WERI-Rb-1 (cell line): Measurements from ENCODE around the gene FTO.

Source experiments
- DNase-seq: peaks from one replicate; pipeline ENCODE4 v3.0.0-alpha.2; 2020
- H3K27ac ChIP-seq: fragments of 250-450 bp; sonication (Bioruptor Pico); 2 replicates; pipeline ENCODE4 v1.5.1; 2020; ENCODE audit warnings: mild to moderate bottlenecking, moderate library complexity
- H3K27me3 ChIP-seq: fragments of 250-450 bp; sonication (Bioruptor Pico); 2 replicates; pipeline ENCODE4 v1.5.1; 2021; ENCODE audit warnings: mild to moderate bottlenecking, low read depth, moderate library complexity; ENCODE audit not compliant: insufficient read depth, severe bottlenecking
- H3K36me3 ChIP-seq: fragments of 250-450 bp; sonication (Bioruptor Pico); 2 replicates; pipeline ENCODE4 v1.5.1; 2020; ENCODE audit warnings: mild to moderate bottlenecking, moderate library complexity
- H3K4me3 ChIP-seq: 2 replicates; pipeline ENCODE4 v1.5.1; 2011; ENCODE audit warnings: low read depth, mild to moderate bottlenecking, control low read depth, low read length
- H3K9me3 ChIP-seq: fragments of 250-450 bp; sonication (Bioruptor Pico); 2 replicates; pipeline ENCODE4 v1.5.1; 2021; ENCODE audit warnings: mild to moderate bottlenecking, moderate library complexity; ENCODE audit not compliant: severe bottlenecking
- TF ChIP-seq, protein P1 (sequence below): IDR thresholded peaks from 2 replicates; pipeline ENCODE4 v1.5.1; 2011; ENCODE audit warnings: low read depth, mild to moderate bottlenecking, control low read depth, inconsistent platforms, low read length

FTO gene

DNA sequence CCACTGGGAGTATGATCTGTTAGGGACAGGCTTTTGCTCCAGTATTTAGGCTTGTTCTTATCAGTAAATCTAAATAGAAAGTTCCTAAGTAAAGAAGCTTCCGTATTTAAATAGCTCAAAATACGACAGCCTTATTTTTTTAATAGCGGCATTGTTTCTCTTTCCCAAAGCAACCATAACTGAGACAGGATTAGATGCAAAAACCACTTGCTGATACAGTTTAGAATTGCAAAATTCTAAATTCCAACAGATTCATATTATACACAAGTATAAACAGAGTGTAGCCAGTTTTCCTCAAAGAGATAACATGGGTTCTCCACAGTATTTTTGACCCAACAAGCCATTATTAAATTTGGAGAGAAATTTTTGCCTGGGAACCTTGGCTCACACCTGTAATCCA is 276.7 kb downstream of the FTO start:
- H3K27me3 ChIP-seq, result no peaks in the 10 kb centered on the region
- TF ChIP-seq, protein P1, sequence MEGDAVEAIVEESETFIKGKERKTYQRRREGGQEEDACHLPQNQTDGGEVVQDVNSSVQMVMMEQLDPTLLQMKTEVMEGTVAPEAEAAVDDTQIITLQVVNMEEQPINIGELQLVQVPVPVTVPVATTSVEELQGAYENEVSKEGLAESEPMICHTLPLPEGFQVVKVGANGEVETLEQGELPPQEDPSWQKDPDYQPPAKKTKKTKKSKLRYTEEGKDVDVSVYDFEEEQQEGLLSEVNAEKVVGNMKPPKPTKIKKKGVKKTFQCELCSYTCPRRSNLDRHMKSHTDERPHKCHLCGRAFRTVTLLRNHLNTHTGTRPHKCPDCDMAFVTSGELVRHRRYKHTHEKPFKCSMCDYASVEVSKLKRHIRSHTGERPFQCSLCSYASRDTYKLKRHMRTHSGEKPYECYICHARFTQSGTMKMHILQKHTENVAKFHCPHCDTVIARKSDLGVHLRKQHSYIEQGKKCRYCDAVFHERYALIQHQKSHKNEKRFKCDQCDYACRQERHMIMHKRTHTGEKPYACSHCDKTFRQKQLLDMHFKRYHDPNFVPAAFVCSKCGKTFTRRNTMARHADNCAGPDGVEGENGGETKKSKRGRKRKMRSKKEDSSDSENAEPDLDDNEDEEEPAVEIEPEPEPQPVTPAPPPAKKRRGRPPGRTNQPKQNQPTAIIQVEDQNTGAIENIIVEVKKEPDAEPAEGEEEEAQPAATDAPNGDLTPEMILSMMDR, result no peak
- no peak overlapping the region for H3K27ac ChIP-seq
- H3K9me3 ChIP-seq, result no peaks in the 10 kb centered on the region
- no peak overlapping the region for H3K4me3 ChIP-seq
- no peak for DNase-seq
- no peaks in the 10 kb centered on the region for H3K36me3 ChIP-seq

DNA sequence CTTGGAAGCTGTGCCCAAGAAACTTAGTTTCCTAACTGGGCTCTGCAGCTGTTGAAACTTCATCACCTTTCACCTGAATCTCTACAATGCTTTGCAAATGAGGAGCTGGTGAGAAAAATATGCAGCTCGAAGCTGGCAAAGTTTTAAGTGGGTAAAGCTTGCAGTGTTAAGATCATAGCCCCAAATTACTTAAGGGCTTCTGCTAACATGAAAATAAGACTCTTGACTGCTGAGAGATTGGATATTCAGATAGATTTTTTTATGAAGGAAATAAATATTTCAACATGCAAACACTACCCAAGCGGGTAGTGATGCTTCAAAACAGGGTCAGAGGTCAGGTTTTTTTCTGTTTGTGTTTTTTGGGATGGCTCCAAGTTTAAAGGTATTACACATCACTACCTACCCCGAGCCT is 278.7 kb downstream of the FTO start:
- H3K27ac ChIP-seq, result no peak overlapping the region
- TF ChIP-seq, protein P1, result no peak
- H3K9me3 ChIP-seq, result no peaks in the 10 kb centered on the region
- H3K27me3 ChIP-seq, result no peaks in the 10 kb centered on the region
- H3K4me3 ChIP-seq, result no peak overlapping the region
- DNase-seq, result no peak
- H3K36me3 ChIP-seq, result no peaks in the 10 kb centered on the region

DNA sequence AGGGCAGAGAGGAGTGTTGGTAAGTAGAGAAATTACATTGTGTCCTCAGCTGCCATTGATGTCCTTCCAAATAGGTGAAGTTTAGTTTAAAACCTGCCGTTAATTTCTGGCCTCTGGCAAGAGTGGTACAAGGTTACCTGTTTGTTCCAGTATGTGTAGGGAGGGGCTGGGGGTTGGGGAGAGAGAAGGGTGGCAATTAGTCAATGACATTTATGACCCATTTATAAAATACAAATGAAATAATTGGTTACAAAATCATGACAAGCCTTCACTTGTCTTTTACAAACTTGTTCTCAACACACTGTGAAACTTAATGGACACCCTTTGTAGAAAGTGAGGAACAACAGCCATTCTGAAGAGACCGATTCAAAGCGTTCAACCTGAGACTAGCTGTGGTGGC is 281.0 kb downstream of the FTO start:
- TF ChIP-seq, protein P1, result no peak
- DNase-seq, result no peak
- Histone ChIP-seq H3K27ac (no peak overlapping the region), H3K27me3 (no peaks in the 10 kb centered on the region), H3K36me3 (no peaks in the 10 kb centered on the region), H3K4me3 (no peak overlapping the region), H3K9me3 (no peaks in the 10 kb centered on the region)

DNA sequence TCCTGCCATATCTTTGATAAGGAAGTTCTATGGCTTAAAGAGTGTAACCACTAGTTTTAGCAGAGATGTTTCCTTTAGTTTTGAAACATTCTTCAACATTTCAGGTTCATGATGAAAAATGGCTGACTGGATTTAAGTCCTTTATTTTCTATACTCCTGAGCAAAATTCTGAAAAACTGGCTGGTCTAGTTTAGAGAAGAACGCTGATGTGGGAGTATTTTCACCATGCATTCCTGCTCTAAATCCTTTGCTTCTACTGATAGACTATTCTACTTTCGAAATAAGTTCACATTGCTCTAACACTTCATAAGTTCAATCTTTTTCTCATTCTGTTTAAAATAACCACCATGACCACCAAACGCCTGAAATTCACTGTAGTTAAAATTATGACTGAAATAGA is 281.9 kb downstream of the FTO start:
- no peak for DNase-seq
- no peak overlapping the region for H3K4me3 ChIP-seq
- TF ChIP-seq, protein P1, result no peak

DNA sequence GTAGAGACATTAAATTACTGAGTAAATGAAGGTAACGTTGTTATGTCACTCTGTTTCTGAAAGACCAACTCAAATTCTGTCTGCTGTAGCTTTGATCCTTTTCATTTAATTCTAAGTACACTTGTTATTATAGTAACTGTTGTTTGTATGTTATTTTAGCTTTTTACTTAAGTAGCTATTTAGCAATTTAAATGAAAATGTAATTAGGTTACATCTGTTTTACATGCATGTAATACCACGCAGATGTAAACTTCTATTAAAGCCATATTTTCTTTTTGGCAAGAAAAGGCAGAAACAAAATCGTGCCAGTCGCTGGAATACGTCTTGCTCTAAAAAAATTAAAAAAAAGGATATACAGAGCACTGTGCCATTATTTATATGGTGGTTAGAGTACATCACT is 282.8 kb downstream of the FTO start:
- TF ChIP-seq, protein P1, result no peak
- Histone ChIP-seq H3K36me3 (no peaks in the 10 kb centered on the region), H3K27me3 (no peaks in the 10 kb centered on the region), H3K4me3 (no peak overlapping the region), H3K9me3 (no peaks in the 10 kb centered on the region), H3K27ac (no peak overlapping the region)
- no peak for DNase-seq

More for the DNA sequence above, 281.9 kb downstream of the FTO start:
- Histone ChIP-seq H3K27ac (no peak overlapping the region), H3K36me3 (no peaks in the 10 kb centered on the region), H3K27me3 (no peaks in the 10 kb centered on the region), H3K9me3 (no peaks in the 10 kb centered on the region)

DNA sequence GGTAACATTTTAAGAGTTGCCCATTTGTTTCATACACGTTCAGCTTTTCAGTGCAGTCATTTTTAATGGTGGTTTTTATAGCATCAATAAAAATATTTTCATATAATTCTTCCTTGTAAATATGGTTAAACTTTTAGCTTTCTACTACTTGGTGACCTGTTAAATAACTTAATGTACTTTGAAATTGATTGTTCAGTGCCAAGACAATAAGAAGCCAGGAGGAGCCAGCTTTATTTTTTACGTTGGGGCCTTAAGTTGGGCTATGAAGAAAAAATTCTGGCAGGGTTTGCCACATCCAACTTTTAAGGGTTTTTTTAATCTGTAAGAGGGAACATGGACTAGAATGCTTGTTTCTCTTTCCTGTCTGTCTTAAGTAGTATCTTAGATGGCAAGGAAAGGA is 284.2 kb downstream of the FTO start:
- H3K9me3 ChIP-seq, result no peaks in the 10 kb centered on the region
- no peak overlapping the region for H3K27ac ChIP-seq
- TF ChIP-seq, protein P1, result no peak
- H3K27me3 ChIP-seq, result no peaks in the 10 kb centered on the region
- no peak overlapping the region for H3K4me3 ChIP-seq
- H3K36me3 ChIP-seq, result no peaks in the 10 kb centered on the region
- DNase-seq, result no peak
